GM12892 (cell line): ENCODE results near the gene KIF21A.

Source experiments
- POLR2A ChIP-seq: IDR thresholded peaks from 2 replicates; pipeline ENCODE4 v1.6.1; 2011; ENCODE audit warnings: low read depth, low read length, control low read depth
- POLR2AphosphoS5 ChIP-seq: IDR thresholded peaks from 2 replicates; pipeline ENCODE4 v1.6.1; 2011; ENCODE audit warnings: low read depth, low read length, control low read depth
- TAF1 ChIP-seq: IDR thresholded peaks from 2 replicates; pipeline ENCODE4 v1.6.1; 2011; ENCODE audit warnings: low read depth, mild to moderate bottlenecking, control low read depth, low read length, borderline replicate concordance

DNA sequence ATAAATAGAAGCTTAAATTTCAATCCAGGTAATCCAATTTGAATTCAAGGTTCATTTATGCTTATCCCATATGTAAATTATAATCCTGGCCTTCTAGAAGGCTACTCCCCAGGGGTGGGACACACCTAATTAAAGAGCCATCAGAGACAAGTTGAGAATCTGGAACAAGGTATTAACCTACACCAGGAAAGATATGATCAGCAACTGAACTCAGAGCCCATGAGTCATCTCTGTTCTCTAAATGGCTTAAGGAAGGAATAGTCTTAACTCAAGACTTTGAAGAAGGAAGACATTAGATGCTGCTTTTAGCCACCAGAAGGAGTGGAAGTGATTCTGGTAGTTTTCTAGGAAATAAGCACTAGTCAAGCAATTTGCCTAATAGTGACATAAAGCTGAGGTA lies 88.0 kb downstream of the KIF21A start:
- TF ChIP-seq POLR2A (no peak), TAF1 (no peak), POLR2AphosphoS5 (no peak)
